ENCODE measurements around the gene ERGIC1.
A peak's percentile ranks its signal among the peaks of the same experiment; 100 is the strongest.
"Not testable (repeated sequence)": the region's sequence is repeated elsewhere in the genome, so short reads cannot be mapped to it uniquely, and the experiment has no call there.

ERGIC1 gene

DNA sequence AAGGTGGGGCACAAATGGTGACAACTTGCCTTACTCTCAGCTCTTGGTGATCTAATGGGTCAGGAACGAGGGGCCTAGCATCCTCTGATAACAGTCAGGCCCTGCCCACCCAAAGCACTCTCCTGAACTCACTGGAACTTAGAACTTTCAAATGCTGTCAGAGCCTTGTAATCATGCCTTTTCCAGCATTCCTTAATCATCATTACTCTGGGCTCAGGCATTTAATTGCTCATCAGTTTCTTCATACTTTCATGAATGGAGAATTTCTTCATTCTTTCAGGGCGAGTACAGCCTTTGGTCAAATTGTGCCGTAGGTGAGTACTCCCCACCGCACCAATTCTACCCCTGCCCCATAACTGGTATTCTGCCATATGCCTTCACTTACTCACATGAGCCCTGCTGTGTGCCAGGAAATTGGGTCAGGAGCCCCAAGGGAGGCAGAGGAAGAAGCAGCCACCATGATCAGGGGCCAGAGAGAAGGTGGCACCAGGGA lies 32.8 kb upstream of the ERGIC1 start:
- DNase-seq = no peak

GRCh38 chr5:172802112-172802511 lies 31.9 kb upstream of the ERGIC1 start:
- DNase-seq = no peak

GRCh38 chr5:172802567-172803176 lies 31.4 kb upstream of the ERGIC1 start:
- no peak for DNase-seq

DNA sequence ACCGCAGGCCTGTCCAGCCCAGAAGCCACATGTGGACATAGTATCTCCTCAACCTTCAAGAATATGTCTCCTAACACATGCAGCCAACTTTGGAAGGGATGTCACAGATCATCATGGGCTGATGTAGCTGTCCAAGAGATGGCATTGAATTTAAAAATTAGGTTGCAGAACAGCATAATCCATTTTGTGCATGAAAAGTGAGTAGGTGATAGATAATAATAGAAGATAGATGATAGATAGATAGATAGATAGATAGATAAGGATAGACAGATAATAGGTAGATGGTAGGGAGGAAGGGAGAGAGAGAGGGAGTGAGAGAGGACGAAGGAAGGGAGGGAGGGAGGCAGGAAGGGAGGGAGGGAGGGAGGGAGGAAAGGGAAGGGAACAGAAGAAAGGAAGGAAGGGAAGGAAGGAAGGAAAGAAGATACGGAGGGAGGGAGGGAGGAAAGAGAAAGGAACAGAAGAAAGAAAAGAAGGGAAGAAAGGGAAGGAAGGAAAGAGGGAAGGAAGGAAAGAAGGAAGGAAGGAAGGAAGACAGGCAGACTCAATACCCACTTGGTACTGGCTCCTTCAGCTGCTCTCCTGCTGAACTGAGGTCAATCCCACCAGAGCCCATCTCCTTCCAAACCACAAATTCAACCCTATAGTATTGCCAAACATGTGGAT lies 28.9 kb upstream of the ERGIC1 start:
- DNase-seq = no peak

GRCh38 chr5:172805736-172806255 lies 28.3 kb upstream of the ERGIC1 start:
- no peak for DNase-seq

DNA sequence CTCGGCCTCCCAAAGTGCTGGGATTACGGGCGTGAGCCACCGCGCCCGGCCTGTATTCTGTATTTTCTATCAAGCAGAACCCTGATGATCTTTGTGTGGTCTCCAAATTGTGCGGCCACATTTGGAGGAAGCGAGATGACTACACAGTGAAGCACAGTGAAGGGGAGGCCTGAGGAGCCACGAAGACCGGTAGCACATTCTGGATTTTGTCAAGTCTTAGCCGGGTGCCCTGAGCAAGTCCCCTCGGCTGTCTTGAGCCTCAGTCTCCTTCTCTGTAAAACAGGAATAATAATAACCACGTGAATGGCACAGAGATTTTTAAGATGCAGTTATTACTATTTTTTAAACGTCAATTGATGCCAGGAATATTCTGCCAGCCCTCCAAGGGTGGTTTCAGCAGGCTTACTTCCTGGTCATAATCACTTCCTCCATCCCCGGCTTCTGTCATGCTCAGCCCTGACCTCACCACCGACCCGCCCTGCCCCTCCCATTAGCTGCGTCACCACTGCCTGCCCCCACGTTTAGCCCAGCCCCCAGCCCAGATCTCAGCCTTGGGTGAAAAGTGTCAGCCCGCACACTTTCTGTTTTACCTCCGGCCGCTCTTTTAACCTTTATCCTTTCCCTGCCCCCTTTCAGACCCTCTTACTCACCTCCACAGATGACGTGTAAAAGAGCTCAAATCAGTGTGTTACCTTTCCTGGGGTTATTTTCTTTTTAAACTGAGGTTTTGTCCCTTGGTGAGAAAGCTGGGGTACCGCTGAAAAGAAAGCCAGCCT lies 27.0 kb upstream of the ERGIC1 start:
- DNase-seq = peak; percentile 63

GRCh38 chr5:172807766-172808311 lies 26.2 kb upstream of the ERGIC1 start:
- no peak for DNase-seq

DNA sequence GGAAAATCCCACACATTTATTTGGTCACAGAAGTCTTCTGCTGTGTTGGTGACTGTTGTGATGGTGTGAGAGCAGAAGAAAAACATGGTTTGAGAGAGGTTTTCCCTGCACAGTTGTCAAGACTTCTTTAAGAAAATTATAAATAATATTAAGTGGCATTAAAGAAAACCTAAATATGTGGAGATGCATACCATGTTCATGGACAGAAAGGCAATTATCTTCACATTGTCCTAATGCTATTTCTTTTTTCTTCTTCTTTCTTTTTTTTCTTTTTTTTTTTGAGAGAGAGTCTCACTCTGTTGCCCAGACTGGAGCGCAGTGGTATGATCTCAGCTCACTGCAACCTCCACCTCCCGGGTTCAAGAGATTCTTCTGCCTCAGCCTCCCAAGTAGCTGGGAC lies 24.3 kb upstream of the ERGIC1 start:
- DNase-seq = no peak

DNA sequence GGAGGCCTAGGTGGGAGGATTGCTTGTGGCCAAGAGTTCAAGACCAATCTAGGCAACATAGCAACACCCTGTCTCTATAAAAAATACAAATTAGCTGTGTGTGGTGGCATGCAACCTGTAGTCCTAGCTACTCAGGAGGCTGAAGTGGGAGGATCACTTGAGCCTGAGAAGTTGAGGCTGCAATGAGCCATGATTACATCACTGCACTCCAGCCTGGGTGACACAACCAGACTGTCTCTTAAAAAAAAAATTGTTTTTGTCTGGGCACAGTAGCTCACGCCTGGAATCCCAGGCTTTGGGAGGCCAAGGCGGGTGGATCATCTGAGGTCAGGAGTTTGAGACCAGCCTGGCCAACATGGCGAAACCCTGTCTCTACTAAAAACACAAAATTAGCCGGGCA lies 23.1 kb upstream of the ERGIC1 start:
- not testable (repeated sequence) for DNase-seq

GRCh38 chr5:172815631-172816030 lies 18.4 kb upstream of the ERGIC1 start:
- no peak for DNase-seq

DNA sequence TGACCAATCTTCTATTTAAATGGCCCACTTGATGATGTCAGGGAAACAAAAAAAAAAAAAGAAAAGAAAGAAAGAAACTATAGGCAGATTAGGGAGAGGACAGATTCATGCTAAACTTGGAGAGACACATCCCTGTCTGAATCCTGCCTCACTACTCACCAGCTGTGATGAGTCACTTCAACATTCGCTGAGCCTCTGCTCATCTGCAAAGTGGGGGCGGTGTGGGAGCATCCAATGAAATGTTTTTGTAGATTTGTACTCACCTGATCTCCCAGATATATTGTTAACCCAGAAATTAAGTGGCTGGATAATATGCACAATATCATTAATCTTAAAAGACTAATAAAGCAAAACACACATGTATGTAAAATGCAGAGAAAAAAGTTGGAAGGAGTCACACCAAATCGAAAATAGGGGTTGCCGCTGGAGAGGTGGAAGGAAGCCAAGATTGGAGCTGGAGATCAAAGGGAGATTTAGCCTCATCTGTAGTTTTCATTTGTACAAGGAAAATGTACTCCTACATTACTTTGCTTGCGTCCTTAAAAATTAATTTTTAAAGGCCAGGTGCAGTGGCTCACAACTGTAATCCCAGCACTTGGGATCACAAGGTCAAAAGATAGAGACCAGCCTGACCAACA lies 17.0 kb upstream of the ERGIC1 start:
- no peak for DNase-seq

DNA sequence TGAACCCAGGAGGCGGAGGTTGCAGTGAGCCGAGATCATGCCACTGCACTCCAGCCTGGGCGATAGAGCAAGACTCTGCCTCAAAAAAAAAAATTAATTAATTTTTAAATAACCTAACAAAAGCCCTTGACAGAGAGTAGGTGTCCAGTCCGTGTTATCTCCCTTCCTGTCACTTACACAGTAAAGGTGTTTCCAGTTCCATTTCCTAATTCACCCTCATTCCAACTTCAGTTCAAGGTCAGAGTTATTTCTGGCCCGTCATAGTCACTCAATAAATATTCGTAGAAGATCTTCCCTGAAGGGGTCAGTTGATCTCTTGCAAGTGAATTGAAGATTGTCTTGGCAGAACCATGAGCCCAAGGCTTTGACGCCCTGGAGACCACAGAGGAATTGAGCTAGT lies 16.4 kb upstream of the ERGIC1 start:
- DNase-seq = no peak

DNA sequence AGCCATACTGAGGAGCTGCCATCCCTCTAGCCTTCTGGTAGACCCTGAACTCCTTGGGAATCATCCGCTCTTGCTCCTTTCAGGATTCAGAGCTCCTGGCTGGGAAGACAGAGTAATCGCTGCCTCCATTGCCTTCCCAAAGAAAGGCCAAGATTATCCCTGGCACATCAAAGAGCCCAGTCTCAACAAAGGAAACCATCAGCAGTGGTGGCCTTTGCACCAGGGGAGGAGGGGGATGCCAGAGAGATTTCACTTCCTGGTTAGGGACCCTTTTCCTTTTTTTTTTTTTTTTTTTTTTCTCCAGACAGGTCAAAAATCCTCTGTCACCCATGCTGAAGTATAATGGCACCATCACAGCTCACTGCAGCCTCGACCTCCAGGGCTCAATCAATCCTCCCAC lies 16.0 kb upstream of the ERGIC1 start:
- no peak for DNase-seq

DNA sequence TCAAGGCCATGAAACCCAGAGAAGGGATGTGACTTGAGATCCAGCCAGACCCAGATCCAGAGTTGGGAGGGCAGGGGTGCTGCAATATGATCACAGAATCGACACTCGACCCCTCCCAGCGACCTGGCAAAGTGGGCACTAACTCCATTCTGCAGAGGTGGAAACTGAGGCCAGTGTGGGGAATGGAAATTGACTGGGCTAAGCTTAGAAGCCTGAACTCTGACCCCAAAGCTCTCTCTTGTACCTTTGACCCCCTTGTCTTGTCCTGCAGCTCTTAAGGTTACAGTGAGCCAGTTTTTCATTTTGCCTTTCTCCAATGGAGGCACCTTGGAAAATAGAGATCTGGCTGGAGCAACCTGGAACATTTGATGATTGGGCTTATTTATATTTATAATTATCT lies 14.5 kb upstream of the ERGIC1 start:
- no peak for DNase-seq

- no peak for DNase-seq
These were observed 13.8 kb upstream of the ERGIC1 start for GRCh38 chr5:172820046-172820767.

DNA sequence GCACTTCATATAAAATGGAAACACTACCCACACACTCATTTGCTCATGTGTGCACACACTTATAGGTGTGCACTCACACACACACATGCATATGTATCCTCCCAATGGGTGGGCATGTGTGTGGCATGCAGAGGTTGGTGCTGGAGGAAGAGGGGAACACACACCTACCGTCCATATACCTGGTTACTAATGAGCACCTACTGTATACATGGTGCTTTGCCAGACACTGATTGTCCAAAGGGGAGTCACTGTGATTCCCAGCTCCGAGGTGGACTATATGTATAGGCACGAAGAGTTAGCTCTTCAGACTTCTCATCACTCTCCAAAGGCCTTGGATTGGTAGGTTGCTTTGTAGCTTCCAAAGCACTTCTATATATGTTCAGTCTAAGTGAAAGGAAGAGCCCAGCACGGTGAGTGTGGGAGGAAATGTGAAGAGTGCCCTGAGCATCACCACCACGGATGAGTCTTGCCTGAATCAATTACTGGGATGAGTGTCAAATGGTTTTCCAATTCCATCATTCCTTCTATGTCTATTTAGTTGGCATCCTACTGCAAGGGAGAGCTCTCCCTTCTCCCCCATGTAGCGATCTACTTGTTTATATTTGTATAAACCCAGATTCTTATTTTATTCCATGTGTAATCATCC lies 12.6 kb upstream of the ERGIC1 start:
- DNase-seq = no peak

DNA sequence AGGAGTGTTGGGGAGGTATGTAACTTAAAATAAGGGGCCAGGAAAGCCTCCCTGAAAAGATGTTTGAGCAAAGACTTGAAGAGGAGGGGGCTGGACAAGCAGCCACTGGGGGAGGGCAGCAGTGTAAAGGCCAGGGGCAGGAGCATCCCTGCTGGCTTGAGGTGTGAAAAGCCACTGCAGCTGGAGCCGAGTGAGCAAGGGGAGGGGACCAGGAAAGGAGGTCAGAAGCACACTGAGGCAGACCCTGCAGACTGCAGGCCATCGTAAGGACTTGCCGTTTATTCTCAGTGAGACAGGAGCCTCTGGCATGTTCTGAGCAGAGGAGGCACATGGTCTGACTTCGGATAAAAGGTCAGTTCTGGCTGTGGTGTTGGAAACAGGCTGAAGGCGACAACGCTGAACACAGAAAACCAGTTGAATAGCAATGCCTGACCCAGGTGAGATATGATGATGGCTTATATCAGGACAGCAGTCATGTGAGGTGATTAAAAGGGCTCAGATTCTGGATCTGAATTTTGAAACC lies 10.2 kb upstream of the ERGIC1 start:
- no peak for DNase-seq

DNA sequence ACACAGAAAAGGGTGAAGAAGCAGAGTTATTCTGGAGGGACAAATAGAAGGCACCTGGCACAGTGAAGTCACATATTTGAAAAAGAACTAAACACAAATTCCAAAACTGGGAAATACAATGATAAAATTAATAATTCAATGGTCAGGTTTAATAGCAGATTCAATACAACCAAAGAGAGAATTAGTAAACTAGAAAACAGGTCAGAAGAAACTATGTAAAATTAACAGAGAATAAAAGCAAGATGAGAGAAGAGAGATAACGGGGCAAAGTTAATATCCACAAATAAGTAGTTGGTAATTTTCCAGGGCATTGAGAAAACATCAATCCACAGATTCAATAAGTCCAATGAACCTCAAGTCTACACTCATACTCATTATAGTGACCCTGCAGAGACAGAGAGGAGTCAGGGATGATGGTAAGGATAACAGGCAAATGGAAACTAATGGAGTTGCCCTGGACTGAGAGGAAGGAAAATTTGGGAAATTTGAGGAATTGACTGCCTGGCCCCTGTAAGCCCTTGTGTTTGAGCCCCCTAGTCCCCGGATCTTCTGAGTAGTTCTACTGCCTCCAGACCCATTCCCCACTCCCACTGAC lies 8.3 kb upstream of the ERGIC1 start:
- DNase-seq = no peak

DNA sequence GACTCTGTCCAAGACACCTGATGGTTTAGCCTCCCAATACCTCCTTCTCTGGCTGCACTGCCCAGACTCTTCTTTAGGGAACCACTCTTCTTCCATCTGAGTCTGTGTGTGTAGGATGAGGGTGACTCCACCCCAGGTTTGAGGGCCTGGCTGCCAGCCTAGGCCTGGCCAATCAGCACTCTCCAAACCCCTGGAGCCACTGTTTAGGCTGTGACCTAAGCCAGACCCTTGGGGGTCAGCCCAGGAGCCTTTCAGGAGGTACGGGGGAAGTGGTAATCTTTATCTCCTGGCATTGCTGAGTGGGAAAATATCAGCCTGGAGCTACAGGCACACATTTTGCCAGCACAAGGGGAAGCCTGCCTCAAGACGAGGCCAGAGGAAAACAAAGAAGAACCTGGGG lies 6.2 kb upstream of the ERGIC1 start:
- DNase-seq = no peak

DNA sequence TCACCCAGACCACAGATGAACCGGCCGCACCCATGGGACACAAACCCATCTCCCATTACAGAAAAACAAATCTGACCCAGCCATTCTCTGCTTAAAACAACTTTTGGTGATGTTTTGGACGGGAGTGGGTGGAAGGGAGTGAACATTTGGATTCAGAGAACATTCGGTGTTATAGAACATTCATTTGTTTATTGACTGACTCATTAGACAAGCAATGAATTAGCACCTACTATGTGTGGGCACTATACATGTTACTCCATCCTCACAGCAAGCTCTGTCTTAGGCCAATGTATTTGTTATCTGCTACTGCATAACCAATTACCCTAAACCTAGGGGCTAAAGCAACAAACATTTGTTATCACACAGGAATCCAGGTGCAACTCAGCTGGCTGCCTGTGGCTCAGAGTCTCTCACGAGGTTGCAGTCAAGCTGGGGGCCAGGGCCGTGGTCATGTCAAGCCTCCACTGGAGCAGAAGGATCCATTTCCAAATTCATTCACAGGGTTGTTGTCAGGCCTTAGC lies 5.1 kb upstream of the ERGIC1 start:
- no peak for DNase-seq

Measured in effector CD4-positive, alpha-beta T cell (primary cell).